CD4-positive, alpha-beta T cell treated with Interleukin-6 at 100 ng/mL for 8 hours (primary cell): ENCODE results near the gene ASL.
A peak's percentile ranks its signal among the peaks of the same experiment; 100 is the strongest.
"Not testable (repeated sequence)": the region's sequence is repeated elsewhere in the genome, so short reads cannot be mapped to it uniquely, and the experiment has no call there.

Source experiments
- DNase-seq: peaks from one replicate; pipeline ENCODE4 v3.0.0-alpha.2; 2020; ENCODE audit warnings: mixed read lengths, low spot score

The ASL gene

GRCh38 chr7:66075590-66076461 is at the start of gene ASL:
ASL (plus strand) TSS chr7:66075819; CDS start chr7:66076082, 263 bp downstream.
- DNase-seq: peak; percentile 83

- not testable (repeated sequence) for DNase-seq
Observed at GRCh38 chr7:66028342-66028741, 47.3 kb upstream of the ASL start.

- DNase-seq: no peak
Observed at GRCh38 chr7:66033471-66034385, 41.9 kb upstream of the ASL start.

GRCh38 chr7:66034436-66035010 is 41.1 kb upstream of the ASL start:
- not testable (repeated sequence) for DNase-seq

GRCh38 chr7:66036382-66036781 is 39.2 kb upstream of the ASL start:
- no peak for DNase-seq

GRCh38 chr7:66036788-66037187 is 38.8 kb upstream of the ASL start:
- DNase-seq: no peak

GRCh38 chr7:66039094-66039670 is 36.4 kb upstream of the ASL start:
- DNase-seq: no peak

GRCh38 chr7:66043681-66044497 is 31.7 kb upstream of the ASL start:
- peak; percentile 3 for DNase-seq

GRCh38 chr7:66044498-66044854 is 31.1 kb upstream of the ASL start:
- DNase-seq: not testable (repeated sequence)

- no peak for DNase-seq
Observed at GRCh38 chr7:66047426-66047825, 28.2 kb upstream of the ASL start.

GRCh38 chr7:66049886-66050285 is 25.7 kb upstream of the ASL start:
- DNase-seq: not testable (repeated sequence)

- no peak for DNase-seq
Observed at GRCh38 chr7:66050337-66050957, 25.2 kb upstream of the ASL start.

- DNase-seq: no peak
Observed at GRCh38 chr7:66050990-66051448, 24.6 kb upstream of the ASL start.

- no peak for DNase-seq
Observed at GRCh38 chr7:66052447-66052846, 23.2 kb upstream of the ASL start.

- no peak for DNase-seq
Observed at GRCh38 chr7:66054063-66054462, 21.6 kb upstream of the ASL start.

- DNase-seq: no peak
Observed at GRCh38 chr7:66055321-66055956, 20.2 kb upstream of the ASL start.

GRCh38 chr7:66060796-66061195 is 14.8 kb upstream of the ASL start:
- no peak for DNase-seq

GRCh38 chr7:66069732-66070131 is 5.9 kb upstream of the ASL start:
- DNase-seq: no peak

GRCh38 chr7:66070222-66070621 is 5.4 kb upstream of the ASL start:
- no peak for DNase-seq

GRCh38 chr7:66072208-66072607 is 3.4 kb upstream of the ASL start:
- not testable (repeated sequence) for DNase-seq
